AG08395 (cell line): ENCODE measurements around the gene LLGL2.

Experiments
- DNase-seq: peaks from one replicate; pipeline ENCODE4 v3.0.0; 2012; ENCODE audit warnings: mixed read lengths, low spot score

LLGL2 gene

DNA sequence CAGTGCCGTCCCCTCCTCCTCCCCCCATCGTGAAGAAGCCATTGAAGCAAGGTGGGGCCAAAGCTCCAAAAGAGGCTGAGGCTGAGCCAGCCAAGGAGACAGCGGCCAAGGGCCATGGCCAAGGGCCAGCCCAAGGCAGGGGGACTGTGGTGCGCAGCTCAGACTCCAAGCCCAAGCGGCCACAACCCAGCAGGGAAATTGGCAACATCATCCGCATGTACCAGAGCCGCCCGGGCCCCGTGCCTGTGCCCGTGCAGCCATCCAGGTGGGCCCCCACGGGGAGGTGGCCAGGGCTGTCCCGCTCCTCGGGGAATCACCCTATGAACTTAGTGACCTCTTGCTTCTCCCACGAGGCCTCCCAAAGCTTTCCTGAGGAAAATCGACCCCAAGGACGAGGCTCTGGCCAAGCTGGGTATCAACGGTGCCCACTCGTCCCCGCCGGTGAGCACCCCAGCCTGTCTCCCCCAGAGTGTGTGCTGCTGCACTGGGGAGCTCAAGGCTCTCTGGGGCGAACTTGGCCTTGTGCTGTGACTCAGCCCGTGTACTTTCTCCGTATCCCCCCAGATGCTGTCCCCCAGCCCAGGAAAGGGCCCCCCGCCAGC, 91.1 kb downstream of the LLGL2 start:
- DNase-seq, result no peak

DNA sequence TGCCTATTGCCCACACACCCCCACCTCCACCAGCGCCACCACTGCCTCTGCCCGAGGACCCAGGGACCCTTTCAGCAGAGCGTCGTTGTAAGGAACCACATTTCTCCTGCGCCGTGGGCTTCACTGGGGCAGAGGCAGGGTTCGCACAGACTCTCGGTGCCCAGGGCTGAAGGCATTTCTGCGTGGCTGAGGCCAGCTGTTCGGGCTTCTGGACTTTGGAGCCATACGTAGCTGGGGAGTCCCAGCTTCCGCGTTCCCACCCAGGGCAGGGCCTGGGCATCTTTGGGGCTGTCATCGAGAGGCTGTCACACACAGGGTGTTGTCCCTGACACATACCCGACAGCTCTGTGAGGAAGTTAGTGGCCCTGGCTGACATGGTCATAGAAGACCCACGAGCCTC, 91.7 kb downstream of the LLGL2 start:
- no peak for DNase-seq

DNA sequence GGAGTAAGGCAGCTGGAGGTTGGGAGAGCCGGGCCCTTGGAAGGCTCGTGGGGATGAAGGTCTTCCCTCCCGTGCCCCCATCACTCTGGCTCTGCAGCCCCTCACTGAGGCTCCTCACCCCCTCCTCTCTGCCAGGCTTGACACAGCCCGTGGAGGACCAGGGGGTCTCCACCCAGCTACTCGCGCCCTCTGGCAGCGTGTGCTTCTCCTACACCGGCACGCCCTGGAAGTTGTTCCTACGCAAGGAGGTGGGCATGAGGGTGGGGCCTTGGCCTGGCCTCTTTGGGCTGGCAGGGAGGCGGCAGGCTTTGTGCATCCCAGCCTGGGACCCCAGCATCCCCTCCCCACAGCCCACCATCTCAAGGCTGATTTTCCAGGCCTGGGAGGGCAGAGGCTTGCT, 92.2 kb downstream of the LLGL2 start:
- no peak for DNase-seq

GRCh38 chr17:75619506-75620431, 94.3 kb downstream of the LLGL2 start:
- DNase-seq, result peak; percentile 40

DNA sequence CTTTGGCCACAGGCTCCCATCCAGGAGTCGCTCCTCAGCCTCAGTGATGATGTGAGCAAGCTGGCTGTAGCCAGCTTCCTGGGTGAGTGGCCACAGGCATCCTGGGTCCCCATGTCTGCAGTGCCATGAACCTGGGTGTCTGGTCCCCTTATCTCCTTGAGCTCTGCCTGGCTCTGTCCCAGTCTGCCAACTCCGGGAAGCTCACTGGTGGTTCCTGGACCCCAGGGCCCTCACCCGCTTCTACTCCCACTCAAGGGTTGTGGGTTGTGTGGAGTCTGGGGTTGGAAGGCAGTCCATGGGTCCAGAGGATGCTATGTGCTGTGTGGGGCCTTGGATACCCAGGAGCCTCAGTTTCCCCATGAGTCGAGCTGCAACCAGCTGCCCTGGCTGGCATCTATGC, 96.0 kb downstream of the LLGL2 start:
- DNase-seq, result no peak

DNA sequence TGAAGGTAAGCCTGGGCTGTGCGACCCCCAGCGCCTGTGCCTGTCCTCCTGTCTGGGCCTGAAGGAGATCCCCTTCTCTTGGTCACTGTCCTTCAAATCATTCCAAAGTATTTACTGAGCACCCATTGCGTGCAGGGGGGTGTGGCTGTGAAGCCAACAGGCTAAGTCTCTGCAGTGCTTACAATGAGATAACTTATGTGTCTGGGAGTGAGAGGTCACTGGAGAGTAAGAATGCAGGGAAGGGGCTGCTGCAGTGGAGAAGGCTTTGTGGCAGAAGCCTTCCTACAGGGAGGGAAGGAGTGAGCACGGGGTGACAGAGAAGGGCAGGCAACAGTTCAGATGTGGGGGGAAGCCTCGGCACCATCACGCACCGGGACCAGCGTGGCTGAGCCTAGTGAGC, 96.6 kb downstream of the LLGL2 start:
- no peak for DNase-seq

DNA sequence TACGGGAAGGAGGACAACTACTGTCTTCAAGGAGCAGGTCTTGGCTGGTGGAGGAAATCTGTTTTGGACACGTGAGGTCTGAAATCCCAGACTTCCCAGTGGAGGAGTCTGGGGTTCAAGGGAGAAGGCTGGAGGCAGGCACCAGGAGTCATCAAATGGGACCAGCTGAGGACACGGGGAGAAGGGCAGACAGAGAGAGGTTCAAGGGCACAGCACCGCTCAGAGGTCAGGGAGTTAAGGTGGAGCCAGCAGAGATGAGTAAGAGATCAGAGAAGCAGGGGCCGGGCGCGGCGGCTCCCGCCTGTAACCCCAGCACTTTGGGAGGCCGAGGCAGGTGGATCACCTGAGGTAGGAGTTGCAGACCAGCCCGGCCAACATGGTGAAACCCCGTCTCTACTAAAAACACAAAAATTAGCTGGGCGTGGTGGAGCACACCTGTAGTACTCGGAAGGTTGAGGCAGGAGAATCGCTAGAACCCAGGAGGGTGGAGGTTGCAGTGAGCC, 97.3 kb downstream of the LLGL2 start:
- no peak for DNase-seq

GRCh38 chr17:75623386-75623785, 97.9 kb downstream of the LLGL2 start:
- no peak for DNase-seq

DNA sequence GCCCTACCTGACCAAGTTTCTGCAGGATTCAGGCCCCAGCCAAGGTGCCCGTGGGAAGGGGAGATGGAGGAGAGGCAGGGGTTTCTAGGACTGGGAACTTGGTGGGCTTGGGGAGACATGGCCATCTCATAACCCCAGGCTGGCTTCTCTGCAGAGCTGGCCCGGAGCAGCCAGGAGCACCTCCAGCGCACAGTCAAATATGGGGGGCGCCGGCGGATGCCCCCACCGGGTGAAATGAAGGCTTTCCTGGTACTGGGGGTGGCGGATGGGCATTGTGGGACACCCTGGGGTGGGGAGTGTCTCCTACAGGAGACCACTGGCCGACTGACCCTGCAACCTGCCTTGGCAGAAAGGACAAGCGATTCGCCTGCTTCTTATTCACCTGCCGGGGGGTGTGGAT, 98.5 kb downstream of the LLGL2 start:
- no peak for DNase-seq
